CD4-positive, alpha-beta T cell treated with Interferon alpha-2 for 1 hour (primary cell): ENCODE measurements around the gene AGBL4.

Experiments used
- DNase-seq, 2 donors: peaks; one replicate each; pipeline ENCODE4 v3.0.0-alpha.2; 2020 to 2022

Gene AGBL4

DNA sequence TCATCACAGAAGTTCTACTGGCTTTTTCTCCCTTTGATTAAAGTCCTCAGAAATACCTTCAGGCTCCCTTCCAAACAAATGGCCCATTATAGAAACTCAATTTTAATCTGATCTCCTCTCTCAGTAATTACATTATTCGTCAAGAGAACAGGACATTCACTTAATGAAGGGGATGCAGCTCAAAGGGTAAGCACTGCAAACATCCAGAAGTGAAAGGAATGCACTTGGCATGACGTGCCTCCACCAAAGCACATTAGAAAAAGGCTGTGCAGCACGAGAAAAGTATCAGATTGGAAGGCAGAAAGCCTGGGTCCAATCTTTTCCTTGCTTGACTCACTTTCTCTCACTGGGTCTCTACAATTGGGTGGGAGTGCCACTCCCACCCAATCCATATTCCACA lies 1024.4 kb downstream of the AGBL4 start:
- no peak for DNase-seq

DNA sequence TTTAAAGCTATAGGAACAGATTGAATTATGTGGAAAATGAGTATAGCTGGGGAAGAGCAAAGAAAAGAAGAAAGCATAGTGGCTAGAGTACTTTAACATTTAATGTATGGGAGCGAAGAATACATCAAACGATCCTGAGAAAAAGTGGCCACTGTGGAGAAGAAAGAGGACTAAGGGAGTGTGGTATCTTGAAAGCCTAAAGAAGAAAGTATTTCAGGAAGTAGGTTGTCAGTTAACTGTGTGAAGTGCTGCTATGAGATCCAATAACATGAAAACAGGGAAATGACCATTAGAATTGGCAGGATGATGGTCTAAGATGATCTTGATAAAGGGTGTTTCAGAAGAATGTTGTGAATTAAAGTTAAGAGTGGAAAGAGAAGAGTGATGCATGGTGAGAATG lies 1027.4 kb downstream of the AGBL4 start:
- DNase-seq: no peak

GRCh38 chr1:48988633-48989197 lies 1035.0 kb downstream of the AGBL4 start:
- DNase-seq: no peak

DNA sequence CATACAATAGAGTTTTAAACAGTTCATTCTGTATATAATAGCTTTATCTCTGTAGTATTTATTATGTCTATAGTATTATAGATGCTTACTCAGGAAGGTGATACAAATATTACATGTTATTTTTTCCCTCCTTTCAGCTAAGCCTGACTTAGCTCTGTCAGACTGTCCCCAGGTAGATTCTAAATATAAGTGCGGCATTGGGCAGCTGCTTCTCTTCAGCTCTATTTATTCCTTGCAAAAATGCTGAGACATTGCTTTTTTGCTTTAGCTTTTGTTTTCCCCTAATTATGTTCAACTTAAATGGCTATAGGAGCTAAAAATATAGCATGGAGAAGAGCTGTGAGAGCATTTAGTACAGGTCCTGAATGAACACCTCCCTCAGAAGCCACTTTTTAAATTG lies 1043.8 kb downstream of the AGBL4 start:
- no peak for DNase-seq

- no peak for DNase-seq
Observed at GRCh38 chr1:48978413-48978812, 1045.3 kb downstream of the AGBL4 start.

- no peak for DNase-seq
Observed at GRCh38 chr1:48977273-48977672, 1046.5 kb downstream of the AGBL4 start.

DNA sequence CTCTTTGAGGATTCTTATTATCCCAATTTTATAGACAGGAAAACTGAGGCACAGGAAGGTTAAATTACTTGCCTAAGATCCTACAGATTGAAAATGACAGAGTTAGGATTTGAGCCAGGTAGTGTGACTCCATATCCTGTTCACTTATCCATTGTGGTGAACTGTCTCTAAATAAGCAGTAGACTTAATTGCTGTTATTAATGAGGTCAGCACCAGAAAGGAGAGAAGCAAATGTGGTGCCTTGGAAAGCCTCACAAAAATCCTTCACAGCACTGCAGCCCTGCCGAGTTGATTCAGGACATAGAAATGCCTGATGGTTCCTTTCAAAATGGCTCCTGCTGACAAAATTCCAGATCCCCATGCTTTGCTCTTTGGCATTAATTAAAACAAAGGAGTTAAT lies 1053.8 kb downstream of the AGBL4 start:
- no peak for DNase-seq

DNA sequence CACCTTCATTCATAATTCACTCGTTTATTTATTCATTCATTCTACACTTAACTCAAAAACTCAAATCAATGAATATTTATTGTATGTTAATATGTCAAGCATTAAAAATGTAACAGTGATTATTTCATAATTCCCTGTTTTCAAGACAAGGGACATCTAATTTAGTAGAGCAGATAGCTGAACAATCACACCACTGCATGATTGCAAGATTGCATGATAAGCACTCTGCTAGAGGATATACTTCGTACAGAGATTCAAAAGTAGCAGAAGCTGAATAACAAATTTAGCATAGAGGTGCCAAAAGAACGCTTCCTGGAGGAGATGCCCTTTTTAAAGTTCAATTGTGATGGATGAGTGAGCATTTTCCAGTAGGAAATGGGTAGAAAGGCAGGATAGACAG lies 1056.4 kb downstream of the AGBL4 start:
- DNase-seq: no peak

DNA sequence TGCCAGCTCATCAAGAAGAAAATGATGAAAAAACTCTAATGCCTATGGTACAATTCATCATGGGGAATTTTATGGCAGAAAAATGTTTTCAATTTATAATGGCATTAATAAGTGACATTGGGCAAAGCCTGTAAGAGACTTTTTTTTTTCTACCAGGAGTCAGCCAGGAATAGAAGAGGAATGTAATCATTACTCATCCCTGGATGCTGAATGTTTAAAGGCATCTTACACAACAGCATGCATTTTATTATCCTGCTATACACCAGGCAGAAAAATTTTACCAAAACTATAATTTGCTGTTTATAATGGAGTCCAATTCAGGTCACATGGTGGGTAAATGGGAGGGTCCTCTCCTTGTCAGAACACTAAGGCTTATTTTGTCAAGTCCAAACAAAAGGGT lies 1057.2 kb downstream of the AGBL4 start:
- no peak for DNase-seq

DNA sequence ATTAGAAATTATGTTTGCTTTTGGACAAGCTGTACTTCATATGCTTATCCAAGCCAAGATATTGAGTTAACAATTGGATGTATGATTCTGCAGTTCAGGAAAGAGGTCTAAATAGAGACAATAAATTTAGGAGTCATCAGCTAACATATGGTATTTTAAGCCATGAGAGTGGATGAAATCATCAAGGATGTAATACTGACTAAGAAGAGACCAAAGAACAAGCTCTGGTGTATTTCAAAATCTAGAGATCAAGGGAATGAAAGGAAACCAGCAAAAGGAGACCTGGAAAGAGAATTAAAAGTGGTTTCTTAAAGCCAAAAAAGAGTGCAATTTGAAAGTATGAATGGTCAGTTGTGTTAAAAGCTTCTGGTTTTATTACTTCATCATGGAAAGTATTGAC lies 1063.4 kb downstream of the AGBL4 start:
- no peak for DNase-seq

DNA sequence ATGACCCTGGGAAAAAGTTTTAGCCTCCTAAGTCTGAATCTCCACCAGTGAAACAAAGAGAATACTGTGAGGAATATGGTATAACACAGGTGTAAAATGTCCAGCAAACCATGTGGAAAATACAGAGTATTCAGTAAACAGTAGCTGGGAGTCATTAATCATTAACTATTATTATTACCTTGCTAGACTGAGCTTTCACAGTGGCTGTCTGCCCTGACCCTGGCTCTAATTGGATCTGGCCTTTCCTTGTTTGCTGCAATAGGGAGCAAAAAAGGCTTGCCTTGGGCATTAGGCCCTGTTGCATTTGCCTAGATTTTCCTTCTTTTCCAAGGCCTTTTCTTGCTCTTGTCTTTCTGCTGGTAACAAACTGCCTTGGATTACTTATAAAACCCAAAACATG lies 1068.0 kb downstream of the AGBL4 start:
- no peak for DNase-seq

DNA sequence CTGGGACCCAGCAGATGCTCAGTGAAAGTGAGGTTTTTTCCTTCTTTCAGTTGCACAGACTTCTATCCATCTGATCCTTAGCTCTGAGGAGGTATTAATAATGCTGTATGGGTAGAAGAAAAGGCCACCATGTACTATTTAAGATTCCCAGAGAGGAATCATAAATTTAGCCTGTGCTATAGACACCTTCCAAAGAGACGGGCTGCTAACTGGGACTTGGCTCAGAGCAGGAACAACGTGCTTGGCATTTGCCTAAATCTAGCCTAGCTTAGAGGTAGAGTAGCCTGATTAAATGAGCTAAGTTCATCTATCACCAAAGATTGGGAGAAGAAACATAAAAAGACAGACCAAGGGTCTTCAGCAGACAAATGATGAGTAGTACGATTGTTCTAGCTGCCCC lies 1070.1 kb downstream of the AGBL4 start:
- DNase-seq: no peak

GRCh38 chr1:48948562-48948961 lies 1075.2 kb downstream of the AGBL4 start:
- no peak for DNase-seq

- no peak for DNase-seq
Observed at GRCh38 chr1:48947761-48948537, 1075.8 kb downstream of the AGBL4 start.

- DNase-seq: no peak
Observed at GRCh38 chr1:48946070-48946469, 1077.7 kb downstream of the AGBL4 start.

- no peak for DNase-seq
Observed at GRCh38 chr1:48944811-48945210, 1078.9 kb downstream of the AGBL4 start.

- DNase-seq: no peak
Observed at GRCh38 chr1:48943826-48944225, 1079.9 kb downstream of the AGBL4 start.

- DNase-seq: no peak
Observed at GRCh38 chr1:48943393-48943792, 1080.4 kb downstream of the AGBL4 start.

- no peak for DNase-seq
Observed at GRCh38 chr1:48940962-48941732, 1082.6 kb downstream of the AGBL4 start.

DNA sequence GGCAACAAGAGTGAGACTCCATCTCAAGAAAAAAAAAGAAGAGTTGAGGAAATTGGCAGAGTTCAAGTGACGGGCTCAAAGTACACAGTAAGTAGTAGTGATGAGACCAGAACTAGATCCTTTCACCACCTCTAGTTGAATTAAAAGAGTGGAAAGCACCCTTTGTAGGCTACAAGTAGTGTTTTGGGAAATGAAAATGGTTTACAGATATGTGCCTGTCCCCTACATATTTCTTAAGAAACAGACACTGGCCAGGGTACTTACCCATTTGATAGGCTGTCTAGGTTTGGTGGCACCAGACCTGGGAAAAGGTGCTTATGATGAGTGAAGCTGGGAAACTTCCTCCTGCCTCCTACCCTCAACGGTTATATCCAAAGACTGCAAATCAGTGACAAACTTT lies 1083.4 kb downstream of the AGBL4 start:
- no peak for DNase-seq

DNA sequence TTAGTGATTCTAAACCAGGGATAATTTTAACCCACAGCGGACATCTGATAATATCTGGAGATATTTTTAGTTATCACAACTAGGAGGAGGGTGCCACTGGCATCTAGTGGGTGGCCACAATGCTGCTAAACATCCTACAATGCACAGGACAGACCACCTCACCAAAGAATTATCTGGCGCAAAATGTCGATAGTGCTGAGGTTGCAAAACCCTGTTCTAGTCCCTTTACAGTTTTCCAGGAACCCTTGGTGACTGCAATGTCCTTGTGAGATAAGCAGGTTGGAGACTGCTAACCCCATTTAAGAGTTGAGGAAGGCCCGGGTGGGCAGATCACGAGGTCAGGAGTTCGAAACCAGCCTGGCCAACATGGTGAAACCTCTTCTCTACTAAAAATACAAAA lies 1083.9 kb downstream of the AGBL4 start:
- DNase-seq: no peak

DNA sequence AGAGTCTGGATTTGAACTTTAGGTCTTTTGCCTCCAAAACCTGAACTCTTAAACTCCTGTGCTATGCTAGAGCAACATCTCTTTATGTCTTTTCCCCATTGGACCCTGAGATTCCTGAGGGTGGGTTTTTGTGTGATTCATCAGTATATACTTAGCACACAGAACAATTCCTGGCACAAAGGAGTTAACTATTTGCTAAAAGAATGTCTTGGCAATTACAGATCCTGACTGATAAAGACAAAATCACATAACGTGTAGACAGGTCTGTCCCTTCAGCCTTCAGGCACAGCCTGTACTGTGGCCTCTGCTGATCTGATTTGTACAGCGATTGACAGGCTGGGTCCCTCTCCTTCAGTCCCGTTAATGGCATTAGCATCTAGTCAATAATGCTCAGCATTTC lies 1084.7 kb downstream of the AGBL4 start:
- DNase-seq: no peak

DNA sequence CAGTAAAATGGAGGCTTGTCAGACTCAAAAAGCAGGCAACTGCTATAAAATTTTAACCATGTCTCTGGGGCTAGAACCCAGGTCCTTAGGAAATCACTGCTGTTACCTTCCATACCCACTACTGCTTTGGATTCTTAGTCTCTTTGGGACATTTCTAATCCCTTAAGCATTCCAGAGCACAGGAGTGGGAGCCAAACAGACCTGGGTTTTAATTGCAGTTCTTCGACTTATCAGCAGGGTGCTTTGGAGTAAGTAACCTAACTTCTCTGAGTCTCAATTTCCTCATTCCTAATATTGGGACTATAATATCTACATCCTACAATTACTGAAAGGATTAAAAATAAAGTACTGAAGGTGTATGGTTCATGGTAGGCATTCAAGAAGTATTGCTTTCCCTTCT lies 1086.0 kb downstream of the AGBL4 start:
- DNase-seq: no peak

GRCh38 chr1:48936436-48936835 lies 1087.3 kb downstream of the AGBL4 start:
- no peak for DNase-seq
